Neural cell (in vitro differentiated cells): ENCODE results near the gene ADAM29.

Source experiments
- CTCF ChIP-seq: fragments of 450-650 bp; IDR thresholded peaks from 2 replicates; pipeline ENCODE4 v1.5.1; 2014; ENCODE audit warnings: antibody characterized with exemption, mild to moderate bottlenecking, moderate library complexity; ENCODE audit not compliant: poor library complexity, severe bottlenecking
- EP300 ChIP-seq: fragments of 450-650 bp; conservative IDR thresholded peaks from 2 replicates; pipeline ENCODE4 v1.6.1; 2014; ENCODE audit warnings: antibody characterized with exemption, mild to moderate bottlenecking, moderate library complexity; ENCODE audit not compliant: poor library complexity, severe bottlenecking
- EZH2 ChIP-seq: fragments of 200-600, 300-800 bp; shearing (Covaris generic), sonication (generic); IDR thresholded peaks from 2 replicates; pipeline ENCODE4 v1.6.1; 2014; ENCODE audit warnings: antibody characterized with exemption, low read length, borderline replicate concordance, mild to moderate bottlenecking; ENCODE audit not compliant: insufficient read depth, poor library complexity, severe bottlenecking
- POLR2AphosphoS5 ChIP-seq: IDR thresholded peaks from 2 replicates; pipeline ENCODE4 v1.6.1; 2012
- REST ChIP-seq: IDR thresholded peaks from 2 replicates; pipeline ENCODE4 v1.6.1; 2012; ENCODE audit warnings: borderline replicate concordance

- TF ChIP-seq CTCF: no peak
- no peak for TF ChIP-seq EZH2
- no peak for TF ChIP-seq EP300
- TF ChIP-seq POLR2AphosphoS5: no peak
- no peak for TF ChIP-seq REST
These were observed 21.8 kb downstream of the ADAM29 start for GRCh38 chr4:174940002-174940401.
